Cardiac fibroblast (primary cell): ENCODE data around the gene CDK15.

ENCODE experiments used
- DNase-seq, 2 donors: peaks; one replicate each; pipeline versions ENCODE4 v3.0.0 to v3.0.0-alpha.2; 2010; ENCODE audit warnings: low read depth in 2 of 2
- H3K4me3 ChIP-seq, 2 donors: replicated peaks in 1 of 2; 1 replicate in 1 of 2; 2 replicates in 1 of 2; pipeline ENCODE4 v1.5.1; 2011; ENCODE audit warnings: low read depth in 2 of 2, low read length in 2 of 2, mild to moderate bottlenecking in 2 of 2, moderate library complexity in 1 of 2
- CTCF ChIP-seq: IDR thresholded peaks from one replicate; pipeline ENCODE4 v1.5.1; 2011; ENCODE audit warnings: low read depth, mild to moderate bottlenecking, low read length, inconsistent platforms

CDK15 gene

DNA sequence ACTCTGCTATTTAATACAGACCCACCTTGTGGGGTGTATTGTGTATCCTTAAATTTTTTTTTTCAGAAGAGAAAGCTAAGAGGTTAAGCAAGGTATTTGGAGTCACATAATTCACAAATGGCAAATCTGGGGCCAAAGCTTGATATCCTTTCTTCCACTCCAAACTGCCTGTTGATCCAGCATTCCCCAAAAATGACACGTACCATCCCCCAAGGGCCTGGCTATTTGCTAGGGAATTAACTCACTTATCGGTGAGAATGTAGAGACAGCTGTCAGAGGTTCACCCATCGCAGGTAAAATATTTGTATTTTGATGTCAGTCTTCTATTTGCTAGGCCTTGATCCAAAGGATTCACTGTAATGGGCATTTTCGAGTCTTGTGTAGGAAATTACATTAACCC, 123.7 kb downstream of the CDK15 start:
- DNase-seq, result no peak
- no peak overlapping the region for H3K4me3 ChIP-seq
- no peak for TF ChIP-seq CTCF

DNA sequence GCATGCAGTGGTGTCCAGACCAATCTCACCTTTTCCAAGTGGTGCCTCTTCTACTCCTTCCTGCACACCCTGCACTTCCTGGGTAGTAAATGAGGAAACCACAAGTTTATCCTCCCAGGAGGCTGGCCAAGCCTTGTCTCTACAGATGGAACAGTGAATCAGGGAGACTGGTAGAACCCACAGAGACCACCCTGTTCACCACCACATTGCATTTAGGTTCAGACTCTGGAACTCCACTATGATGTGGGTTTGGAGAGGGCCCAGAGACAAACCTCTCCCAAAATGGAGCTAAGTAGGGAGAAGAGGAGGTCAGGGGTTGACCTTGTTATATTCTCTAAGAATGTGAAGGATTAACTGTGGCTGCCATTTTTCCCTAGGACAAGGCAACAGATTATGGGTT, 124.5 kb downstream of the CDK15 start:
- no peak for TF ChIP-seq CTCF
- H3K4me3 ChIP-seq, result no peak overlapping the region
- no peak for DNase-seq

DNA sequence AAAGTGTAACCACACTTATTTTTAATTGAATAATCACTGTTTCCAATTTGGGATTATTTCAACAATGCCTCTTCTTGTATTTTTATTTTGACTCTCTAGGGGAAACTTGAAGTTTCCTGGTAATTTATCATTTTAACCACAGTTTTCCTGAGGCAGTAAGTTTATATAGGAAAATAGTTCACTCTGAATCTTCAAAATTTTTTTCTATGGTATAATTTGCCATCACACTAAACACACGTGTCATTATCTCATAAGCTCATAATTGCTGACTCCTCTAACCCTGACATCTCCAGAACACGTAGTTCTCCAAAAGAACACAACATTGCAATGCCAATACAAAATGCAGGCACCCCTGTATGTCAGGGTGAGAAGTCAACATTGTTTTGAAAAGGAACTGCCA, 125.1 kb downstream of the CDK15 start:
- DNase-seq, result no peak
- TF ChIP-seq CTCF, result no peak
- H3K4me3 ChIP-seq, result no peak overlapping the region

- peak in 1 of 2 donors; percentile 11 for DNase-seq
- TF ChIP-seq CTCF, result no peak
- H3K4me3 ChIP-seq, result no peak overlapping the region
Observed at GRCh38 chr2:201931951-201932350, 125.6 kb downstream of the CDK15 start.

- no peak for DNase-seq
- TF ChIP-seq CTCF, result no peak
- no peak overlapping the region for H3K4me3 ChIP-seq
Observed at GRCh38 chr2:201932511-201932910, 126.2 kb downstream of the CDK15 start.

- H3K4me3 ChIP-seq, result no peak overlapping the region
- DNase-seq, result peak in 1 of 2 donors; percentile 10
- TF ChIP-seq CTCF, result no peak
Observed at GRCh38 chr2:201933792-201934237, 127.5 kb downstream of the CDK15 start.

DNA sequence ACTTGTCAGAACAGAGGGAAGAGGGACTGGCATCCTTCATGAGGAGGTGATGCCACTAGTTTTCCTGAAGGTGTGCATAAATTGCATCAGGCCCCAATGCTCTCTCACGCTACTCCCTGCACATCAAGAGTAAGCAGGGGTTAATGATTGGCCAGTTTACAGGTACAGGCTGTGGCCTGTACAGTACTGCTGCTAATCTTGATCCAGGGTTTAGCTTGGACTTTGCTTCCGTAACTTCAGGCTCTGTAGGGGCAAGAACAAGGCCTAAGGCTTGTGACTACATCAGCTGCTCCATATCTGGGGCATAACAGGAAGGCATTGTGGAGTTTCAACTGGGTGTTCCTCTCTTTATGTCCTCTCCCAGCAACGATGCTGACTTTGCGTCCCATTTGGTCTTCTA, 130.5 kb downstream of the CDK15 start:
- no peak overlapping the region for H3K4me3 ChIP-seq
- no peak for TF ChIP-seq CTCF
- no peak for DNase-seq
